ENCODE data around the gene DNAH1. TPM values are rescaled to one million over a fixed set of nuclear protein-coding genes. Genes with fewer than 3 reads are reported as not detected.

DNAH1 gene
- polyA plus RNA-seq, 1 donor: 6.2 TPM

DNA sequence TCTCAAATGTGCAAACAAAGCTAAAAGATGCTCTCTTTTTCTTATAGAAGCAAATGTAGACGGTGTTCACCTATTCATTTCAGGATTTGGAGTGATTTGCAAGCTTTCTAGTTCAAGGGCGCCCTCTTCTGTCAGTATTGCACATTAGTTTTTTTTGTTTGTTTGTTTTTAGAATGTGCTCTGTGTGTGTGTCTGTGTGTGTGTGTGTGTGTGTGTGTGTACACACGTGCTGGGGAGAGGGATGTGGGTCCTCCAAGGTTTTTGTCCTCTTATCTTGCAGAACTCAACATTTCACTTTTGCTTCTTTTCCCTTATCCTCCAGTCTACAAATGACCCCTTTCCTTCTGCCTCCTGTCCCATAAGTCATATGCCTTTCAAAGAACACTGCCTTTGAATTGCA is 23.5 kb downstream of the DNAH1 start:
- DNase-seq: peak; percentile 71

DNA sequence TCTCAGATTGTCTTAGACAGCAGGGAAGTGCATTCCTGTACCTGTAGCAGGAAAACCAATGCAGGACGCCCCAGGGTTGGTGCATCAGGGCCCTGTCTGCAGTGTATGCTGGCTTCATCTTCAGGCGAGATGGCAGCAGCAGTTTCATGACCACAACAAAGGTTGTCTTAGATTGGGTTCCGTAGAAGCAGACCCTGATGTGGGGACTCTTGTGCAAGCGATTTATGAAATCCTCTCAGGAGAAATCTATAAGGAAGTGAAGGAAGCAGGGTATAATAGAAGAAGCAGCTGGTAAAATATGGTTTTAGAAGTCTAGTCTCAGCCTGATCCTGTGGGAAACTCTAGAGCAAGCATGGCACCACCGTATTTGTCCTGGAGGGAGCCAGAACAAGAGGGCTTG is 25.0 kb downstream of the DNAH1 start:
- no peak for DNase-seq

DNA sequence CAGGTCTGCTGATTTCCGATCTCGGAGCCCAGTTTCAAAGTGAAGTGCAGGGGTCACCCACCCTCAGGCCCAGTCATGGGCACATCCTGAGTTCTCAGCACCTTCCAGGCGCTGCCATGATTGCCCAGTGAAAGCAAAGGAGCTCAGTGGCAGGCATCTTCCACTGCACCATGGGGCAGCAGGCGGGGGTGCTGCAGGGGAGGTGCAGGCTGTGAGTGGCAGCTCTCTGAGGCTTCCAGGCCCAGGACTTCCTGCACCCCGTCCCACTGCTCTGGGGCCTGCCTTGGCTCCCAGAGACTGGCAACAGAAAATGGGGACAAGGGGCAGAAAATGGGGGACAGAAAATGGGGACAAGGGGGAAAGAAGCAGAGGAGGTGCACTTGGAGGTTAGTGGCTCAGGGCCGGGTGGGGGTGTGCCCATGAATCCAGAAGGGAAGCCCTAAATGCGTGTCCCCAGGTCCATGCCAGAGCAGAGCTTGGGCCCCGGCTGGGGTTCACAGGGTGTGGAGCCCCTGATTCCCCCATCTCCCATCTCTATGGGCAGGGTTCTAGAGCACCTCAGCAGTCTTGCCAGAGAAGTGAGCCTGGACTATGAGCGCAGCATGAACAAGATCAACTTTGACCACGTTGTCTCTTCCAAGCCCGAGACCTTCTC is 28.0 kb downstream of the DNAH1 start:
- DNase-seq: no peak

DNA sequence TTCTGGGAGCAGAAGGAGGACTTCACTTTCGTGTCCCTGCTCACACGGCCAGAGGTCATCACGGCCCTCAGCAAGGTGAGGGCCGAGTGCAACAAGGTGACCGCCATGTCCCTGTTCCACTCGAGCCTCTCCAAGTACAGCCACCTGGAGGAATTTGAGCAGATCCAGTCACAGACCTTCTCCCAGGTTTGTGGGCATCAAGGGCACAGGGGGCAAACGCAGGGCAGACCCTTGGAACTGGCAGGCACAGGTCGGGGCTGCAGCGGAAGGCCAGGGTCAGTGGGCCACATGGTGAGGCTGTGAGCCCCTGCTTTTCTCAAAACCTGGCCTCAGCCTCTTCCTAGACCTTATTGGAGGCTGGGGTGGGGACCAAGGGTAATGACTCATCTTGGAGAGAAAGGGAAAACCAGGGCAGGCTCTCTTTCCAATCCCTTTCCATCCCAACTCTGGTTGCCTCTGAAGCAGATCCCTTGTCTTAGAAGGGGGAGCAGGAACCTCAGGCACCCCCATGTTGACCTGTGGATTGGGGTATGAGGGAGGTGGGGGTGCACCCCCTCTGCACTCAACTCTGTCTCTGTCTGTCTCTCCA is 29.5 kb downstream of the DNAH1 start:
- DNase-seq: no peak

DNA sequence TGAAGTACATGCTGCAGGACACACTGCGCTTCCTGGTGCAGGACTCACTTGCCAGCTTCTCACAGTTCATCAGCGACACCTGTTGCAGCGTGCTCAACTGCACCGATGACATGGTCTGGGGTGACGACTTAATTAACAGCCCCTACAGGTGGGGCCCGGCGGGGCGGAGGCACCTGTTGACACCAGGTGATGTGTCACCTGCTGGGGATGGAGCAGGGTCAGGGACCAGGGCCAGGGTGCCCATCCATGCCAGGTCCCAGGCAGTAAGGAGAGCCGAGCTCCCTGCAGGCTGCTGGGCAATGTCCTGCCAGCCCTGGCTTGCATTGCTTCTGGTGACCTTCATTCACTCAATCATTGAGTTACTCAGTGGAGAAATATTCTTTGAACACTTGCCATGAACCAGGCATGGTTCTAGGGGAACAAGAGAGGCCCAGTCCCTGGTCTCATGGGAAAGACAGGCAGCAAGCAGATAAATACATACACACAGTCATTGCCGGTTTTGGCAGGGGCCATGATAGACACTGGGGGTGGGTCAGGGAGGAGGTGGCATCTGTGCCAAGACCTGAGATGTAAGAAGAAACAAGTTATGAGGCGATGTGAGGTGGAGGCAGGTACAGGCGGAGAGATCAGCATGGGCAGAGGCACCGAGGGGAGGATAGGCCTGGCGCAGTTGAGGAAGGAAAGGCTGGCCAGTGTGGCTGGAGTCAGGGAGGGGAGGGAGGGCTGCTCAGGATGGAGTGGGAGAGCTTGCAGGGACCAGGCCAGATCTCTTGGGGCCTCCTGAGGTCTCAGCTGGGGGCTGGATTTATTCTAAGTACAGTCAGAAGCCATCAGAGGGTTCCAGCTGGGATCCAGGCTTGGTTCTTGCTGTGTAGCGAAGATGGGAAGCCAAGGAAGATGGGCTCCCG is 30.8 kb downstream of the DNAH1 start:
- no peak for DNase-seq

DNA sequence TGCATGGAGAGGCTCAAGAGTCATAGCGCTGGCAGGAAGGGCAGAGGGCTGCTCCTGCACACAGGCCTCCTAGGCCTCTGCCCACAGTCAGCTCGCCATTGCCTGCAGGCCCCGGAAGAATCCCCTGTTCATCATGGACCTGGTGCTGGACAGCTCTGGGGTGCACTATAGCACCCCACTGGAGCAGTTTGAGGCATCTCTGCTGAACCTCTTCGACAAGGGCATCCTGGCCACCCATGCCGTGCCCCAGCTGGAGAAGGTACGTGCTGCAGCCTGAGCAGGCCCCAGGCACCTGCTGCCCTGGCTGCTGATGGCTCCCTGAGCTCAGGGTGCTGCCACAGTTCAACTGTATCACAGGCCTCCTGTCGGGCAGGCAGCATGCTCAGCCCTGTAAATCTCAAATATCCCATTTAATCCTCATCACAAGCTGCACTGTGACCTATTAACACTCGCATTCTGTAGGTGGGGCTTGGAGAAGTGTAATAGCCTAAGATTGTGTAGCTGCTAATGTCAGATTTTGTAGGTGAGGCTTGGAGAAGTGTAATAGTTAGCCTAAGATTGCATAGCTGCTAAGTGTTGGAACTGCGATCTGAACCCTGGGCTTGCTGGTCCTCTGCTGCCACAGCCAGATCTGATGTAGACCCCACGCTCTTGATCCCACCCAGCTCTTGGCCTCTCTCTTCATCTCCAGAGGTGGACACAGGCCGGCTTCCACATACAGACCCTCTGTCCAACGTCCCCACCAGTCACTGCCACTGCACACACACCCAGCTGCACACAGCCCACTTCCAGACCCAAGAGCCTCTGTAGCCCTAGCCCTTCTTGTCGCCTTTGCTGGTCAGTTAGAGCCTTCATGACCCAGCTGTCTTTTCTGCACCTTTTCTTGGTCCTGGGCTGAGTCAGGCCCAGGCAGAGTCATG is 31.9 kb downstream of the DNAH1 start:
- no peak for DNase-seq

DNA sequence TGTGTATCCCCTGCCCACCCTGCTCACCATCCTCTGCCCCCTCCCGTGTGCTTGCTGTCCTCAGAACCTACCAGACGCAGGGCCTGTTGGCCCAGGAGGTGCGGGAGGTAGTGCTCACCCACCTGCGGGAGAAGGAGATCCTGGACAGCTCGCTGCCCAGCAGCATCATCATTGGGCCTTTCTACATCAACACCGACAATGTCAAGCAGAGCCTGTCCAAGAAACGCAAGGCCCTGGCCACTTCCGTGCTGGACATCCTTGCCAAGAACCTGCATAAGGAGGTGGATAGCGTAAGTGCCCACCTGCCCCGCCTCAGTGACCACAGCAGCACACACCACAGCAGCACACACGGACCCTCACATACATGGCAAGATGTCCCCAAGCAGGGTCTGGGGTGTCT is 33.0 kb downstream of the DNAH1 start:
- DNase-seq: no peak

DNA sequence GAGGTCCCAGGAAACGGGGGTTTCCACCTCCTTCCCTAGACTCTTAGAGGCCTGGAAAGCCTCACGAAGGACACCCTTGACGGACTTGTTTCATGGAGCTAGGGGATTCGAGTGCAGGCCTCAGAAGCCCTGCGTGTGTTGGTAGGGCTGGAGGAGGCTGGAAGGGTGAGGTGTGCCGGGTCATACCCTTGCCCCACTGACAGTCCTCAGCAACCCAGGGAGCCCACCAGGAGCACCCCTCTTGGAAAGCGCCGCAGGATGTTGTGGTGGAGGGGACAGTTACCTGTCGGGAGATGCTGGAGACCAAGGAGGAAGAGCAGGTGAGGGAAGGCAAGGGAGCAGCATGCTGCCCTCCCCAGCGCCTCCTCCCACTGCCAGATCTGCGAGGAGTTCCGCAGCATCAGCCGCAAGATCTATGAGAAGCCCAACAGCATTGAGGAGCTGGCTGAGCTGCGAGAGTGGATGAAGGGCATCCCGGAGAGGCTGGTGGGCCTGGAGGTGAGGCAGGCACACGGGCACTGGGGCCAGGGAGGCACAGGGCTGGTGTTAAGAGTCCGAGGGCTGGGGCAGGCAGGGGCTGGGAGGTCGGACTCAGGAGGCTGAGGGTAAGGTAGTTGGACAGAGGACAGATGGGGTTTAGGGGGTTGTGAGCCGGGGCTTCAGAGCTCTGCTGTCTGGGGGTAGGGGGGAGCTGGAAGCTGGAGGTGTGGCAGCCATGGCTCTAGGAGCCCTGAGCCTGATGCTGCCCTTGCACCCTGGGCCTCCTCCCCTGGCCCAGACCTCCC is 33.7 kb downstream of the DNAH1 start:
- no peak for DNase-seq

DNA sequence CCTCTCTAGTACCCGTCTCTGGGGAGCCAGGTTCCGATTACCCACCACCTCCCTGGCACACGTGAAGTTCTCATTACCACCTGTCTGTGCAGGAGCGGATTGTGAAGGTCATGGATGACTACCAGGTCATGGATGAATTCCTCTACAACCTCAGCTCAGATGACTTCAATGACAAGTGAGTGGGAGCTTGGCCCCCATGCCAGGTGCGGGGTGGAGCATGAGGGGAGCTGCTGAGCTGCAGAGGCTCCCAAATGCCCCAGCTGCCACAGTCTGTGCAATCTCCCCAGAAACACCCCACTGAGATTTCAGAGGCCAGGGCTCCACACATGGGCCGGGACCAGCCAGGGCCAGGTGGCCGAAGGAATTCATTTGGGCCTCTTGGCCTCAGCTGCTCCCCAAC is 34.3 kb downstream of the DNAH1 start:
- DNase-seq: no peak

DNA sequence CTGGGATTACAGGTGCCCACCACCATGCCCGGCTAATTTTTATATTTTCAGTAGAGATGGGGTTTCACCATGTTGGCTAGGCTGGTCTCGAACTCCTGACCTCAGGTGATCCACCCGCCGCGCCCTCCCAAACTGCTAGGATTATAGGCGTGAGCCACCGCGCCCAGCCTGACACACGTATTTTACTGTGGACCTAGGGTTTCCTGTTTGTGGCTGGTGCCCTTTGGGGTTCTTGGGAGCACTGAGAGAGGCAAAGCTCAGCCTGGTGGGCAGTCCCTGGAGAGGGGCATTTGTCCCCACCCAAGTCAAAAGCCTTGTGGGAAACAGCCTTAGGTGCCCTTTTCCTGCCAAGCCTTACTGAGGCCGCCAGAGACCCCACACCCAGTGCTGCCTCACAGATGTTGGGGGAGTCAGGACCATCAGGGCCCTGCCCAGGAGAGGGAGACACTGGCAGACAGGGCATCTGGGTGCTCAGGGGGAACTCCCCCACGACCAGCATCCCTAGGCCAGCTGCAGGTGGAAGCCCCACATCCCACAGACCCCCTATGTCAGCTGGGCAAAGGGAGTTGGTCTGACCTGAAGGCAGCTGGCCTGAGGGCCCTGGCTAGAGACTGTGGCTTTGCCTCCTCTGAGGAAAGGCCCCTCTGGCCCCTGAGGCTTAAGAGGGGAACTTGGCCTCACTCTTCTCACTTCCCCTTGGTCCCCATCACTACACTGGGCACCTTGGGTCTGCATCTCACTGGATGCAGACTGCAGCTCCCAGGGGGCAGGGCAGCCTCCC is 35.1 kb downstream of the DNAH1 start:
- DNase-seq: no peak

DNA sequence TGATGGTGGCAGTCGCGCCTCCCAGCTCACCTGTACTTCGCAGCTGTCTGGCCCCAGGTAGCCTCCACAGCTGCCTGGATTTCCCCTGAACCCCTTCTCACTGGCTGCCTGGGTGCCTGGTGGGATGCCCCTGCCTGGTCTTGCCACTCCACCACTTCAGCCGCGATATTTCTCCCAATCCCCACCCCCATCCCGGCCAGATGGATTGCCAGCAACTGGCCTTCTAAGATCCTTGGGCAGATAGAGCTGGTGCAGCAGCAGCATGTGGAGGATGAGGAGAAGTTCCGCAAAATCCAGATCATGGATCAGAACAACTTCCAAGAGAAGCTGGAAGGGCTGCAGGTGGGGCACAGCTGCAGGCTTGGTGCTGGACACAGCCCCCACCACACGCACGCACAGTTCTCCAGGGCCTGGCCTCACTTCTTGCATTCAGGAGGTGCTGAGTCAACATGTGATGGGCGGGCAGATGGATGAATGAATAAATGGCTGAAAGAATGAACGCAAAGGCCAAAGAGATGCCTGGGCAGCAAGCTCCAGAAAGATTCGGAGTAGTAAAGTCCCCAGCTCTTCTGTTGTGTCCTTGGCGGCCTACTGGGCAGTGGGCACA is 35.7 kb downstream of the DNAH1 start:
- DNase-seq: no peak

DNA sequence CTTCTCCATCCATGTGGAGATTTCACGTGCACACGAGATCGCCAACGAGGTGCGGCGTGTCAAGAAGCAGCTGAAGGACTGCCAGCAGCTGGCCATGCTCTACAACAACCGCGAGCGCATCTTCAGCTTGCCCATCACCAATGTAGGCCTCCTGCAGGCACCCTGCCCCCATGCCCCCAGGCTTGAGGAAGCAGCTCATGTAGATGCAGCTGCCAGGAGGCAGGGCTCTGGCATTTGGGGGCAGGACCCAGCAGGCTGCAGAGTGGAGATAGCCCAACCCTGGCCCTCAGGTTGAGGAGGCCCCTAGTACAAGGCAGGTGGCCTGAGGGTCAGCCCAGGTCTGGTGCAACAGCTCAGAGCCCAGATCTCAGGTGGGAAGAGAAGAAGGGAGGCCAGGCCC is 36.4 kb downstream of the DNAH1 start:
- no peak for DNase-seq

DNA sequence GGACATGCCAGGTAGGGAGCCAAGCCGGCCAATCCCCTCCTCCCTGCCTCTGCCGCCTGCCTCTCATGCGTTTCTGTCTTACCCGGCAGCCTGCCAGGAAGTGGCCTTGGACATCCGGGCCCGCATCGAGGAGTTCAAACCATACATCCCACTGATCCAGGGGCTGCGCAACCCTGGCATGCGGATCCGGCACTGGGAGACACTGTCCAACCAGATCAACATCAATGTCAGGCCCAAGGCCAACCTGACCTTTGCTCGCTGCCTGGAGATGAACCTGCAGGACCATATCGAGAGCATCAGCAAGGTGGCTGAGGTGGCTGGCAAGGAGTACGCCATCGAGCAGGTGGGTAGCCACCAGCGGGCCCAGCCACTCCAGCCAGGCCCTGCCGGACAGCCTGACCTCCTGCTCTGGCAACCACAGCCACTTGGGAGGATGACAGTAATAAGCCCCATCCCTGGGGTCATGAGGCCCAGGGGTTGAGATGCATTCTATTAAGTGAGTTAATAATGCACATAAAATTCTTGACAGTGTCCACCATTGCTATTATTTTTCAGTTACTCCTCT is 37.3 kb downstream of the DNAH1 start:
- DNase-seq: no peak

DNA sequence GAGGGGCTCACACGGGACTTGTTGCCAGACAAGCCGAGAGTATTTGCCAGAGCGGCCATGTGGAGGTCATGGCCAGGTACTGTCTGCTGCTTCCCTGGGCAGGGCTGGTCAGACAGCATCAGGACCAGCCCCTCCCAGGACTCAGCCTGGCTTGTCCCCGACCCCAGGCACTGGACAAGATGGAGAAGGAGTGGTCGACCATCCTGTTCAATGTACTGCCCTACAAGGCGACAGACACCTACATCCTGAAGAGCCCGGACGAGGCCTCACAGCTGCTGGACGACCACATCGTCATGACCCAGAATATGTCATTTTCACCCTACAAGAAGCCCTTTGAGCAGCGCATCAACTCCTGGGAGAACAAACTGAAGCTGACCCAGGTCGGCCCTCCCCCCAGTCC is 38.6 kb downstream of the DNAH1 start:
- DNase-seq: no peak

DNA sequence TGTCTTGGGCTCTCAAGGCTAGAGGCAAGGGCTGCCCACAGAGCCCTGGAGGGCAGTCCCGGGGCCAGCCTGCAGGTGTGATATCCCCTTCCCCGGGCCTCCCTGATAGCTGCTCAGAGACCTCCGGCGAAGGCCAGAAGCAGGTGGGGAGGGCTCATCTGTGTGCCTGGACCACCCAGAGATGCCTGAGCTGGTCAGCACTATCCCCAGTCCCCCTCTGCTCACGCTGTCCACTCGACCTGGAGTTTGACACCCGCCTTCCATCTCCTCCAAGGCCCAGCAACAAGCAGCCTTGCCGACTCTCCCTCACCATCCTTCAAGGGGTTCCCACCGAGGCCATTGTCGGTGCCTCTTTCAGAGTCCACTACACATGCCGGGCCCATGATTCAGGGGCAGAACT is 39.4 kb downstream of the DNAH1 start:
- no peak for DNase-seq

DNA sequence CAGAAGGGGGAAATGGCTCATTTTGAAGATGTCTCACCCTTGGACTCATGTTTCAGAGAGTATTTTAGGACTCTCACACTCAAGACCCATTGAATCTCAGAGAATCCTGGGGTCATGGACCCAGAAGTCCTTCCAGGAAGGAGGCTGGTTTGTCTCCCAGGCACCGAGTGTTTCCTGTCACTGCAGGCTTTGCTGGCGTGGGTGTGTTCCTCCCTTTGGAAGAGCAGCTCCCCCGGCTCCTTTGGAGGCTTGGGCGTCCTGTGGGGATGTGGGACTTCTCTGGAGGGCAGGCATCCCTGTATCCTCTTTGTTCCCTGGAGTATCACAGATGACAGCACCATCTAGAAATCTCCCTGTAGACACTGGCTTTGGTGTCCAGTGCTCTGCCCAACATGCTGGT is 40.0 kb downstream of the DNAH1 start:
- no peak for DNase-seq

DNA sequence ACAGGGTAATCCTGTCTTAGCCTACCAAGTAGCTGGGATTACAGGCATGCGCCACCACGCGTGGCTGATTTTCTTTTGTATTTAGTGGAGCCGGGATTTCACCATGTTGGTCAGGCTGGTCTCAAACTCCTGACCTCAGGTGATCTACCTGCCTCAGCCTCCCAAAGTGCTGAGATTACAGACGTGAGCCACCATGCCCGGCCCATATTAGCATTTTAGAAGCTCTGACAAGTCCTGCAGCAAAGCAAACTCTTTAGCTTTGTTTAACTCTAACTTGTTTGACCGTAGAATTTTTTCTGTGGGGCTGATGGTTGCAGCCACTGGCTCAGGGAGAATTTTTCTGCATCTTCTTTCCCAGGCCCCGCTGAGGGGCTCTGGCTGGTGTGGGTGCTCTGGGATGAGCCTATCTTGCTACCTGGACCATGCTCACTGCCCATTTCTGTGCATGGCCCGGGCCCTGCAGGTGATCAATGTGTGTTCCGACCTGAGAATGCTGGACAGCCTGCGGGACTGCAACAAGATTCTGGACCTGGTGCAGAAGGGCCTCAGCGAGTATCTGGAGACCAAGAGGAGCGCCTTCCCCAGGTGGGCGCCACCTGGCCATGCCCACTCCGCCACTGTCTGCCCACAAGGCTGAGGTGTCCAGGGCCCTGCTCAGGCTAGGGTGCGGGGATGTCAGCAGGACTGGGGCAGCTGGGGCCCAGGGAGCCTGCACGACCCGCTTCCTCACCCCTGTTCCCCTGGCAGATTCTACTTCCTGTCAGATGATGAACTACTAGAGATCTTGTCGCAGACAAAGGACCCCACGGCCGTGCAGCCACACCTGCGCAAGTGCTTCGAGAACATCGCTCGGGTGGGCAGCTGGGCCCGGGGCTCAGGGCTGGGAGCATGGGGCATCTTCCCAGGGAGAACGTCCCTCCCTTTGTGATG is 41.3 kb downstream of the DNAH1 start:
- DNase-seq: no peak

DNA sequence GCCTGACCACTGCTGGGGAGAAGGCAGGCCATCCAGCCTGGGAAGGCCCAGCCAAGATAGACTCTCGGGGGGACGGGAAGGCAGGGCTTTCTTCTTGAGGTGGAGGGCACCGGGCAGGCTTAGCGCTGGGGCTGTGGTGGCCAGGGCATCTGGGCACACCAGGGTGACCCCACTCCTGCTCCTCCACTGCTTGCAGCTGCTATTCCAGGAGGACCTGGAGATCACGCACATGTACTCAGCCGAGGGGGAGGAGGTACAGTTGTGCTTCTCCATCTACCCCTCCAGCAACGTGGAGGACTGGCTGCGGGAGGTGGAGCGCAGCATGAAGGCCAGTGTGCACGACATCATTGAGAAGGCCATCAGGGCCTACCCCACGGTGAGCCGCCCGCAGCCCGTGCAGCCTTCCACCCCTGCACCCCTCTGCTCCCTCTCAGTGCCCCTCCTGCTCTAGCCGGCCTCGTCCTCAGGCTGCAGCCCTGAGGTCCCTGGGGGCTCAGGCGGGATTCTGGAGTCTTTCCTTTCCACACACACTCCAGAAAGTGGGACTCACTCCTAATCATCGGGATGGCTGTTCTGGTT is 42.3 kb downstream of the DNAH1 start:
- DNase-seq: no peak

Measured in hindlimb muscle (tissue), 1 donor.